Inflammatory macrophage treated with lipopolysaccharide for 1 hour (primary cell): ENCODE data around the gene CDC20B.

Source experiments
- DNase-seq, 2 donors: peaks; one replicate each; pipeline ENCODE4 v3.0.0-alpha.2; 2020 to 2022

Gene CDC20B, protein sequence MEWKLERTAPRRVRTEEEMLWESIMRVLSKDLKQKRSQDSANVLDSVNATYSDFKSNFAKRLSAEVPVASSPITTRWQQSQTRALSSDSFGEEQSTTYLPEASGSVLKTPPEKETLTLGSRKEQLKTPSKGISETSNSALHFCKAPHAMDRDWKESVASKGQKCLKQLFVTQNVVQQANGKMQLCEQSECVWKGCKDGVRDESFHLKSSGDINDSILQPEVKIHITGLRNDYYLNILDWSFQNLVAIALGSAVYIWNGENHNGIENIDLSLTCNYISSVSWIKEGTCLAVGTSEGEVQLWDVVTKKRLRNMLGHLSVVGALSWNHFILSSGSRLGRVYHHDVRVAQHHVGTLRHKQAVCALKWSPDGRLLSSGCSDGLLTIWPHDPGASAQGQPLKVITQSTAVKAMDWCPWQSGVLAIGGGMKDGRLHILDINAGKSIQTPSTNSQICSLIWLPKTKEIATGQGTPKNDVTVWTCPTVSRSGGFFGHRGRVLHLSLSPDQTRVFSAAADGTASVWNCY

DNA sequence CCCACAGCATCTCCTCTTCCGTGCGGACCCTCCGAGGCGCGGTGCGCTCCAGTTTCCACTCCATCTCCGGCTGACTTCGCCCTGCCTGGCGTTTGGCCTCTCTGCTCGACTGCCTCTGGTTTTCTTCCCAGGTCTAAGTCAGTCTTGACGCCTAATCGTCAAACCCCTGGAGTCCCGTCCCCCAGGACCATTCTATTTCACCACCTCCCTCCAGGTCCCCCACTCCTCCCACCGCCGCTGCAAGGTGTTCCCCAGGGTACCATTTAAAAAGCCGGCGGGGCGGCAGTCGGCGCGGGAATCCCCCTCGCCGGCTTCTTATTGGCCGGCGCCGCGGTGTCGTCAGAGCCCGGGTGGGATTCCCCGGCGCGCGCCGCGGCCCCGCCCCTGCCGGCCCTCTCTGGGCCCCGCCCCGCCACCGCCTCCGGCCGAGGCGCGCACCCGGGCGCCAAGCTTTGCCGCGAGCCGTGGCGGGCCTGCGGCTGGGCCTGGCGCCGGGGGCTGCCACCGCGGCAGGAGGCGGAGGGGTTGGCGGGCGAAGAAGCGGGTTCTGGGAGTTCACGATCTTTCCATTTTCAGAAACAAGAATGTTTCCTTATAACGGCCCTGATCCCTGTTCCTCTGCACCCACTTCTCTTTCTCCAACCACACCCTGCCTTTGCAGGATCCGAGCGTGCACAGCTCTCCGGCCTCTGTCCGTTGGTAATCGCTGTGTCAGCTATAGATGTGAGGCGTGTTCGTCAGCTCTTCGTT, at the start of gene CDC20B:
CDC20B (minus strand) TSS at position 241 of the 750 bp plus-strand sequence; CDS start at position 64, 177 bp downstream.
- peak; percentile 74 to 80 for DNase-seq

DNA sequence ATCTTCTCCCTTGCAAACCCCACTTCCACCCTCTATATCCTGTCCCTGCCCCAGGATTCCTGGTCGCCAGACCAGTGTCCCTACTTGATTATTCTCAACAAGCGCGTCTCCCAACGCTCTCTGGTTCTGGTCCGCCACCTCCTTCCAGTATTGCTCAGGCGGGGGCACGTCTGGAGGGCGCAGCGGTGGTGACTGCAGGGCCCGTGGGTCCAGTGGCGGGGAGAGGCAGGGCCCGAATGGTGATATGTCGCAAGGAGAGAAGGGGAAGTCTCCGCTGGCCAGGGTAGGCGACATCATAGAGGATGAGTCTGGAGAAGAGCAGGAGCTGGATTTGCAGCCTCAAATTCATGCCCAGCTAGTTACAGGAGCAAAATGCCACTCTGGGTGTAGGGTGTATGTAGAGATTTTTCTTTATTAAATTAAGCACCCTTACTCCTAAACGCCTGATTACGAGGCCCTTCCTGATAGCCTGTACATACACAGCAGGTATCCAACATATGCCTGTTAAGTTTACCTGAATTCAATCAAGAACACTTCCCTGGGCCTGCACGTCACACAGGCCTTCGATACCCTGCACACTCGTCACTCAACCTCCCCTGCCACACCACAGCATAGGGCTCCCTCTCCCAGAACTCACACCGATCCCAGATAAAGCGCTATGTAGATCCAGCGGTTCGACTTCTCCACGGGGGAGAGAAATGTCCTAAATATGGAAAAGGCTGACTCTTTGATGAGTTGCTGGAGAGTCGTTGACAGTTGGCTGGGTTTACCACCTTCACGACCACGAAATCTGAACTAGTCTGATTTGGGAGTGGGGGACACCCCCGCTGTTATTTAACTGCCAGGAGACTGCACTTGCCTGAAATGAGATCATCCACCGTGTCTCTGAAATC, 49.4 kb upstream of the CDC20B start:
- DNase-seq, result peak; percentile 39 to 40

DNA sequence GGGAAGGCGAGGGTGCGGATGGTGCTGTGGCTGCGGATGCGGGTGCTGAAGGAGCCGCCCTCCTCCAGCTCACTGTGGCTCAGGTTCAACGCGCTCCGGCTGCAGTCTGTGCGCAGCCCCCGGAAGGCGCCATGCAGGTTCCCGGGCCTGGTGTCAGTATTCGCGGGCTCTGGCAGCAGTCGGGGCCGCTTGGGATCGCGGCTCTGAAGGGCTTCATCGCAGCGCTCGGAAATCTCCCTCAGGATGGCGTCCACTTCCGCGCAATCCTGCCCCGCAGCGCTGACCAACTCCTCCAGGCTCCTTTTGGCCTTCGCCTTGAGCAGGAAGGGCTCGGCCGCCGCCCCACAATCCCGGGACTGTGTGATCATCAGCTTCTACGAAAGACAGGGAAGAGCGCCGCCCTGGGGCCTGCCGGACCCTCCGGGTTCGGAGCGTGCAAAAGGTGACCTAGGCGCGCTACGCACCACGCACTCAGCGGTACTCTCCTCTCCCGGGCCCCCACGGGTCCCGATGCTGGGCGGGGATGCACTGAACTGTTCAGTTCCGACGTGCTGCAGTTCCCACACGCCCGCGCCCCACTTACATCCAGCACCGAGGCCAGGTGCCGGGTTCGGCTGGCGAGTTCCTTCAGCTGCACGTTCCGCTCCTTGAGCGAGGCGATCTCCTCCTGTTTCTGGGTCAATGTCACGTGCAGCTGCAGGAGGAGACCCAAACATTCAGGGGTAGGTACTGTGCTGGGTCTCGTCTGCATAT, 47.6 kb upstream of the CDC20B start:
- DNase-seq, result no peak

DNA sequence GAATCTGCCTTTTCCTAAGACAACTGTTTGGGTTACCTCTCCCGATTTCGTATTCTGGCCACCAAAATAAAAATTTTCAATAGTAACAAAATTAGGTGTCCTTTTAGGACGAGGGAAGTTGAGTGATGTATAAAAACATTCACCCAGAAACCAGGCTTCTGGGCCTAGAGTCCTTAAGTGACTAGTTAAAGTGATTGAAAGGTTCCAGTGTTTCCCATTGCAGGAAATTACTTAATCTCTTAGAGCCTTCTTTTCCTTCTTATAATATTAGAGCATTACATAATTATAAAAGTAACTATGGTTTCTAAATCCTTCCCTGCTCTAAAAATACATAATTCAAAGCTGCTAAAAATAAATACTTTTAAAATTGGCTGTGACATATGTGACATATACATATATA, 46.8 kb upstream of the CDC20B start:
- no peak for DNase-seq

DNA sequence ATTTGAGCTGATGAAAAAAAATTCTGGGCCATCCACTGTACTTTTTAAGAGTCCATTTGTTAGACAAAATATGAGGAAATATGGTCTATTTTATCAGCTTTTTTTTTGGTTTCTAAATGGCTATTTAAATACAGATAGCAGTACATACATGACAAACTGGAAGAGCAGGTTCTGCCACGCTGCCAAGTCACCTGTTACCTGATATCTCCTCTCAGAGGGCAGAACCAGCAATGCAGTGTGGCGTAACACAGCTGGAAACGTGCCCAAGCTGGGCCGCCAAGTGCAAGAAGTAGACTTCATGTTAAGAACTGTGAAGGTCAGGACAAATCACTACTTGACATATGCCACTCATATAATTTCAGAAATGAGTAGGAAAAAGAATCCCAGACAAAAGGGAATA, 46.0 kb upstream of the CDC20B start:
- DNase-seq, result no peak

DNA sequence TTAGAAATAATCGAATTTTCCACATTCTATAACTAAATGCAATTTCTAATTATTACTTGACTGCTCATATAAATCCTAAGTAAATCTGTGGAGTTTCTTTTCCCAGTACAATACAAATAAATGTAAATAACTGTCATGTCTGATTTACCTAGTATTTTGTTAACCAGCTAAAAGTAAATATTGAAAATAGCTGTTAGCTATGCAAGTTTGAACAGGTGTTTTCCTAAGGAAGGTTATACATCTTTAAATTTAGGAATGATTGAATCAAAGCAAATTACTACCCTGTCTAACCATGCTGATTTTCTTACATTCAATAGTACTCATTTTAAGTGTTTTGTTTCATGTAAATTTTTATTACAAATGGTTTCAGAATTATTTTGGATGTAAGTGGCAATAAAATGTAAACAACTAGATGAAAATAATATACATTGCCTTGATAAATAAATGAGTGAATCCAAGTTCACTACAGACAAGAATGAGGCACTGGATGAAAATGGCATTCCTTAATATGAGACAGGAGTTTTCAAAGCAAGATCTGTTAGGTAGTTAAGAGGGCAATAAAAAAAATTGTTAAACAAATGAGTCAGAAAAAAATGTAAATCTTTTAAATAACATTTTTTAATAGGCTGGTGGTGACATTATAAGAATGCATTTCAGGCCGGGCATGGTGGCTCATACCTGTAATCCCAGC, 38.4 kb upstream of the CDC20B start:
- no peak for DNase-seq

DNA sequence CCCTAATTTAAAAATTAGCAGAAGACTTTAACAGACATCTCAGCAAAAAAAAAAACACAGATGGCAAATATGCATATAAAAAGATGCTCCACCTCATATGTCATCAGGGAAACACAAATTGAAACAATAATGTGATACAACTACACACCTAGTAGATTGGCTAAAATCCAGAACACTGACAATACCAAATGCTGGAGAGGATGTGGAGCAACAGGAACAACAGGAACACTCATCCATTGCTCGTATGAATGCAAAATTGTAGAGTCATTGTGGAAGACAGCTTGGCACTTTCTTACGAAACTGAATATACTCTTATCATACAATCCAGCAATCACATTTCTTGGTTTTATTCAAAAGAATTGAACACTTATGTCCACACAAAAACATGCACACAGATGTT, 32.0 kb upstream of the CDC20B start:
- DNase-seq, result no peak

DNA sequence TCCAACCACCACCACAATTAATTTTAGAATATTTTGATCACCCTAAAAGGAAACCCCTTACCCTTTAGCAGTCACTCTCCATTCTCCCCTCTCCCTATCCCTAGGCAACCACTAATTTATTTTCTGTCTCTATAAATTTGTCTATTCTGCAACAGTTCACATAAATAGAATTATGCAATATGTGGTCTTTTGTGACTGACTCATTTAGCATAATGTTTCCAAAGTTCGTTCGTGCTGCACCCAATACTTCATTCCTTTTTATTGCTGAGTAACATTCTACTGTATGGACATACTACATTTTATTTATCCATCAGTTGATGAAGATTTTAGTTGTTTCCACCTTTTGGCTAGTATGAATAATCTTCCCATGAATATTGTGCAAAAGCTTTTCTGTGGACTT, 18.2 kb upstream of the CDC20B start:
- DNase-seq, result no peak

DNA sequence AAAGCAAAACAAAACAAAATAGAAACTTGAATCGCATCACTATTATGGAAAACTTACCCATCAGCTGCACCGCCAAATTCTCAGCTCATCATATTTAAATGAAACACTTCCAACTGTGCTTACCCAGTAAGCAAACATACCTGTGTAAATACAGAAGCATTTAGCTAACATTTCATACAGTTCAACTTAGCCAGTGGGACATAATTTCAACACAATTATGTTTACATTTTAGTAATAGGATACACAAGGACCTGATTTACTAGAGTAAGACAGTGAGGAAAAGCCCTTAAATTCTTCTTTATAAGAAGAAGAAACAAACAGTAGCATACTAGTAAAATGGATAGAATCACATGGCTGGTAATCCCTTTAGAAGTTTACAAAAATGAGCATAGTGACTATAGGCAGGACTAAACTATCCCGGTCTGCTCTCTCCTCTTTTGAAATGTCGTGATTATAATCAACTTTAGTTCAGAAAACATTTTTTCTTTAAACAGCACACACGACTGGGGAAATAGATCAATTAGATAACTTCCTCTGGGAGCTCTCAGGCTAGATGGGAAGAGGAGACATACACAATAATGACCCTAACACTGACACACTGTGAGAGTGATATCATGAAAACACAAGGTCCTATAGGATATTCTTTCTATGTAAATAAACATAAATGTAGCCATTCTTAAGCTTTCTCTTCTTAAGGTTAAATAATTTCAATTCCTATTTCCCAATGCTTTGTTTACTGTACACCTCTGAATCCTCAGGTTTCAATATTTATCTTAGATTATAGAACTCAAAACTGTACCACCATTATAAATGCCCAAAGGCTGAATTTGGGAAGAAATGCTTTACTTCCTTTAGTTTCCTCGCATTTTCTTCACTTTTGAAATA, 15.9 kb upstream of the CDC20B start:
- no peak for DNase-seq

DNA sequence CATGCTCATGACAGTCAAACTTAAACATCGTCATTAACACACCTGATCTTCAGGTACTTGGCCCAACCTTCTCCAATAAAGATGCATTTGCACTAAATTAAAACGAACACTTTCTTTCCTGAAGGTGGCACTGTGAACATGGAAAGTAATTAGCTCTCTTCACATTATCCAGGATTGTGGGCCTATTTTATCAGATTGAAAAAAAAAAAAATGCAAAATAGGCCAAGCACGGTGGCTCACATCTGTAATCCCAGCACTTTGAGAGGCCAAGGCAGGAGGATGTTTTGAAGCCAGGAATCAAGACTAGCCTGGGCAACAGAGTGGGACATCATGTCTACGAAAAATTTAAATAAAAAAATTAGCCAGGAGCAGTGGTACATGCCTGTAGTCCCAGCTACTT, 14.4 kb upstream of the CDC20B start:
- no peak for DNase-seq

DNA sequence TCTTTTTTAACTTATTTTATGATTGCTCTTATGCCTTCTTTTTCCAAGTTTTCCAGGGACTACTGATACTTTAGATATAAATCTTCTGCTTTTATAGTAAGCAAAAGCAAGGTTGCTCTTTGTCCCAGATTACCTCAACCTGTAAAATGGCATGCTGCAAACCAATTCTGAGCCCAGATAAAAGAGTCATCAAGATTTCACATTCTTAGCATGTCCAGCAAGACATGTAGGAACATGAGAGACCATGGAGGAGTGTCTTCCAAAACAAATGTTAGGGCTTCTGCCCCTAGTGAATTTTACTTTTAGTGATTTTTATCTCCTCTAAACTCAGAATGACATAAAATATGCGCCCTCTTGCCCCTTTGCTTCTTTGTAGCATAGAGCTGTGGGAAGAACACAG, 7.0 kb upstream of the CDC20B start:
- DNase-seq, result no peak

DNA sequence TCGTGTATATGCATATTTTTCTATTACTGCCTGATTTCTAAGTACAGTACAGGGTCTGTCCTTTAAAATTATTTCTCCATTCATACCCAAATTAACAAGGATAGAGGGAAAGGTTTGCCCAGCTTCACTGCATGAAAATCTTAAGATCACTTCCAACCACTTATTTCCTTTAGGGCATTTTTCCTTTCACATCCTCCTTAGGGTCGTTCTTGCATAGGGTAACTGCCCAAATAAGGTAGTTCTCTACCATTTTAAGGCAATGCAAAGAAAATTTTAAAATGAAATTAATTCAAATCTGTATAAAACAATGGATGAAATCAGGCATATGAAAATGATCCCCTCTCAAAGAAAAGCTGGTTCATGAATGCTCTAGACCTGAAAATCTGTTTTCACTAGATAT, 4.1 kb upstream of the CDC20B start:
- DNase-seq, result no peak

DNA sequence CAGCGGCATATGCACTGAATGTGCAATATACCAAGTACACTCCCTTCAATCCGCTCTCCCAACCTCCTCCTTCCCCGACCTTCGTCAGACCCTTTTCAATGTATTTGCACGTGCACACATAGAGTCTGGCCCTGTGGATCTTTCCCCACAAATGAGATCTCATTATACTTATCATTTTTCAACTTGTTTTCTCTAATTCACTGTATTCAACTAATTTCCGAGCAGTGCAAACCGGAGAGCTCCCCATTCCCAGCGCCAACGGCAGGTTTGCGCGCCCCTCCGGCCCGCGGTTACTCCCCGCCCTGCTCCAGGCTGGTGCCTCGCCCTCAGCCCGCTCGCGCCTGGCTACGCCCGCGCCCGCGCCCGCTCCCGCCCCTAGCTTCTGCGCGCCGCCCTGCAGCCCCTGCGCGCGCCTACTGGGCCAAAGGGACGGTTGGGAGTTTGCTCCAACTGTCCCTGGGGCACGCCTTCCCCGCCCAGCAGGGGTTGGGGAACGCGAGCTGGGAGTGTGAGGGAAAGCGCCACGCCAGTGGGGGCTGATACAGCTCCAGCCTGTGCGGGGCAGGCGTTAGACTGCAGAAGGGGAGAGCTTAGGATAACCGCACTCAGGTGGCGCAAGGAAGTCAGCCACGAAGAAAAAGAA, 3.3 kb upstream of the CDC20B start:
- DNase-seq, result peak; percentile 25 to 50

DNA sequence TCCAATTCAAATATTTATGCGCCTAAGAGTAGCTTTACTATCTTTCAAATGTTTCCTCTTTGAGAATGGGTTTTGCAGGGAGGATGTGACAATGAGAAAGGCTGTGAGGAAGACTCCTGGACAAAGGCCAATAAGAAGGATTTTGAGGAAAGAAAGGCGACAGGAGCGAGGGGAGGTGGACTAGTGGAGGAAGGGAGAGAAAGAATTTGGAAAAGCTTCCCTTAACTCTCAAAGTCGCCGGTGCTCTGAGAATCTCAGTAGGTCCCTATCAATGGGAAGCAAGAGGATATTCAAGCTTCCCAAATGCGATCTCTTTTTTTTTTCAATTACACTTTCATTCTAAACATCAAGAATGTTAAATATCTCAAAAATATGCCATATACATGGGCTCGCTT, 2.8 kb upstream of the CDC20B start:
- DNase-seq, result no peak

DNA sequence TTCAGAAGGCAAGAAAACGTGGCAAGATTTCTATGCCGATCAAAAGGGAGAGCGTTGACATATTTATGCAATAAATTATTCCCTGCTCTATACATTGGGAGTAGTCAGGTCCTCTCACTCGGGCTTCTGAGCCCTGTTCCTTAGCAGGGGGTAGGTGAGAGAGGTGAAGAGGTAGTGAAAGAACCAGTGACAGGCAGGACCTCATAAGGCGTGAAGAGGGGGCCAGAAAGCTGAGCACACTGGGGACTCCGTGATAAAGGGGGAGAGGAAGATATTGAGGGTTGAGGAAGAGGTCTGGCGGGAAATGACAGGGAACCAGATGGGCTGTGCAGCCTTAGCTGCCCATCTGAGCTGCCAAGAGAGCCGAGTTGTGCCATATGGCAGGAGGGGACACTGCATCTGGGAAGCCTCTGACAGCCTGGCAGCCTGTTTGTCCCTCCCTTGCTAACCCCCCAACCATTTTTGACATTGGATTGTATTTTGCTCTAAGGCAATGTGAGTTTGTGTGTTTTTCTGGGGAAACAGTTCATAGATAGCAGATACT, 782 bp upstream of the CDC20B start:
- DNase-seq, result no peak

DNA sequence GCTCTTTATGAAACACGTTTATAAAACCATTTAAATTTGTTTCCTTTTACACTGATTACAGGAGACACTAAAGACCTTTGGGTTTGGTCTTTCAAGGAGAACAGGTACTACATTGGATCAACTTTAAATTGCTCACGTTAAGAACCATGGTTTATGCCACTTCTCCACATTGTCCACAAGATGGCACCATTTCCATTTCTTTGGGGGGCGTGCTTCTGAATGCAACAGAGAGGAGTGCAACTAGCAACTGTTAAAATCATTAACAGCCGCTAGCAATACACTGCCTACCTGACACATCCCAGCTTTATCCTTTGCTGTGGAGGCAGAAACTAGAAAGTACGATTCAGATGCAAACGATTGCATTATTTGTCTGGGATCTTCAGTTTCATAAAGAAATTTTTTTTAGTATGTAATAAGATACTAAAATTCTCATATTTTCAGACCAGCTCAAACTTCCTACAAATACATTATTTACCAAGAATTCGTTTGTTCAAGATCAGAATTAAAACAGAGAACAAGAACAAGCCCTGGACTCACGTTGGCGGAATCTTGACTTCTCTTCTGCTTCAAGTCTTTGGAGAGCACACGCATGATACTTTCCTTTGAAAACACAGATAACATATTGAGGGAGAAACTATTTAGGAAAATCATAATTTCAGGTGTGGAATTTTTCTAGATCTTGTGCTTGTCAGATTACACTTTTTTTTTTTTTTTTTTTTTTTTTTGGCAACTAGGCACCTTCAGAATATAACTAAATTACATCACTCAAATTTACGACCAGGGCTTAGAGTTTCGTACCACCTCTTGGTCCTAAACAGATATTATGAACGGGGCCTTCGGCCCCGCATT, 702 bp downstream of the CDC20B start:
- DNase-seq, result peak; percentile 71 to 92

DNA sequence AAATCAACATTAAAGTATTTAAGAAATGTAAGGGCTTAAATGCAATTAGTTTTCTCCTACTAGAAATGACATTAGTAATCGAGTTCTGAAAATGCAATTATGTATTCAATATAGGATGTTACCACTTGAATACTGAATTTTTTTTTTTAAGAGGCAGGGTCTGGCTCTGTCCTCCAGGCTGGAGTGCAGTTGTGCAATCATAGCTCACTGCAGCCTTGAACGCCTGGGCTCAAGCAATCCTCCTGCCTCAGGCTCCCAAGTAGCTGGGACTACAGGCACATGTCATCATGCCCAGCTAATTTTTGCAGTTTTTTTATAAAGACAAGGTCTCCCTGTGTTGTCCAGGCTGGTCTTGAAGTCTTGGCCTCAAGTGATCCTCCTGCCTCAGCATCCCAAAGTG, 1.5 kb downstream of the CDC20B start:
- DNase-seq, result no peak

DNA sequence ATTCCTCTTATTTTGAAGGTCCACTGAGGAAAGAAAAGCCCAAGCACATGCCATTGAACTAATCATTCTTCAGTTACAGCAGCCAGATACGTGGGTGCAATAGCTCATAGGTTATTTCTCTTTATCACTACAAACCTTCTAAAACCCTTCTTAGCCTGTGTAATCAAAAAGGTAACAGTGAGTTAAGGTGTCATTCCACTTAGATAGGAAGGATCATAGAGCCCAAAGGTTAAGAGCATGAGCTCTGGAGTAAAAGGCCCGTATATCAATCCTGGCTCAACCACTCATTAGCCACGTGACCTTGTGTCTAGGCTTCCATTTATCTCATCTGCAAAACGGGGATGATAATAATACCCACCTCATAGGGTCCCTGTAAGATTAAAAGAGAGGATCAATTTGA, 10.3 kb downstream of the CDC20B start:
- no peak for DNase-seq
